ELR (cell line): Measurements from ENCODE around the gene XPC.

Experiments
- DNase-seq: peaks from one replicate; pipeline ENCODE4 v3.0.0-alpha.2; 2015; ENCODE audit warnings: low read depth

Gene XPC

DNA sequence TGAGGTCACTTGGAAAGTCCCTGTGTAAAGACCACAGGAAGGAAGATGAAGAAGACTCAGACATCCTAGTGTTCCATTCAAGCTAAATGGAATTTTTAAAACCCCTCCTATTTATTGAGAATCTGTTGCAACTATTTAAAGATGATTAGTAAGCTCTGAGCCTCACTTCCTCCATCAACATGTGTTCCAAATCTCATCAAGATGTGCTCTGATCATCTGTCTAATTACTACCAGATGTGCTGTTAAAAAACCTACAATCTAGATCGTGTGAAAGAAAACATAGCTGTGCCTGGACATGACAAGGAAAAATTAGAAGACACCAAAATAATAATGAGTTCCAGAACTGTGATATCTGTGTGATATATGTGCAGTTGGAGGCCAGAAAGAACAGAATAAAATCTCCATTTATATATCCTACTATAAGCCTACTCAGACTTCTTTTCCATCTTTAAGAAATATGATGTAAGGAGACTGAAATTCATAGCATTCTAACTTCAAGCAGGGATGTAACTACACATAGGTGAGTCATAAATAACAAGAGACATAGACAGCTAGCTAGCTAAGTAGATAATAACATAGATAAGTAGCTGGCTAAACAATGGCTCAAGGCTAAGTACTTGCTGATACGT lies 7.8 kb downstream of the XPC start:
- peak; percentile 91 for DNase-seq

DNA sequence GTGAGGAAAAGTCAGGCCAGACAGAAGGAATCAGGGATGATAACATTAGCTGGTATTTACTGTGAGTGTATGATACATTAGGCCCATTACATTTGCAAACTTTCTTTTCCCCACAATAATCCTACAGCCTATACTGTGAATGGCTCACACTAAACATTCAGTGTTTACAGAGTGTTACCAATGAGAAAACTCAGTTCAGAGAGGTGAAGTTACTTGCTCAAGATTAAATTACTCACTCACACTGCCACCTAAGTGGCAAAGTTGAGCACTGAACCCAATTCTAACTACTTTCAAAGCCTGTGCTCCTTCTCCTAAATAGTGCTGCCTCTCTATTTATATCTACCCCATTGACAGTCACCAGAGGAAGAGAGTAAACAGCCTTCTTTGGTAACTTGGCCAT lies 8.5 kb downstream of the XPC start:
- peak; percentile 44 for DNase-seq

DNA sequence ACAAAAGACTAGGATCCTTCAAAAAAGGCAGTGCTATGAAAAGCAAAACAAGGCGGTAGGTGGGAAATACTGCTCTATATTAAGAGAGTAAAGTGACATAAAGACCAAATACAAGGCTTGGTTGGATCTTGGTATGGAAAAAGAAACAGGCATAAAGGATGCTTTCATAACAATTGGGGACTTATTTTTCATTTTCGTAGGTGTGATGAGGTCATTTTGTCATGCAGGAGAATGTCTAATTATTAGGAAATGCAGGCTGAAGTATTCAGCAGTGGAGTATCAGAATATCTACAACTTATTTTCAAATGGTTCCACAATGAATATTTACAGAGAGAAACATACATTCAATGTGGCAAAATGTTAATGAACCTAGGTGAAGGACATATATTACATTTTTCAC lies 9.0 kb downstream of the XPC start:
- DNase-seq: no peak

DNA sequence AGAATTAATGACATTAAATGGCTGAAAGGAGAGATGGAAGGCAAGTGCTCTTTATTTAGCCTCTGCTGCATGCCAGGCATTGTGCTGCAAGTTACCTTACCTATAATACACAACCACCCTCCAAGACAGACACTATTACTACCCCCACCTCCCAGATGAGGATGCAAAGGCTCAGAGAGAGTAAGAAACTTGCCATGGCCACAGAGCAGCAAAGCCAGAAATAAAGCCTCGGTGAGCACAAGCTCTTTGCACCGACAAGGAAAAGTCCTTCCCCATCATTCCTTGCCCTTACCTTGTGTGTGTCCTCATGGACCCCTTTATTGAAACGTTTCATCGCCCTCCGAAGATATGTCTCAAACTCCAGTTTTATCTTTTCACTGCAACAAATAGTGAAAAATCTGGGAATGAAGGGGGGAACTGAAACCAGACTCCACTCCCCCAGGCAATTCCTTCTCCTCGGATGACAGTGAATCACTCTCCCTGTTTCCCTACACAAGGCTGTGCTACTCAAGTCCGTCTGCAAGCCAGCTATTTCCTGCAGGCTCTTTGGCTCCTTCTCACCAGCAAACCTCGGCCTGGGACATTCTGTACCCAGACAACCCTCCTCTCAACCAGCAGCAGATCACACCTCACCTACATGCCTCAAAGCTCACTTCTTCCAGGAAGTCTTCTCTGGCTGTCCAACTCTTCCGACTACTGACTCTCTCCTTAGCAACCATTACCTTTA lies 11.4 kb downstream of the XPC start:
- peak; percentile 74 for DNase-seq

DNA sequence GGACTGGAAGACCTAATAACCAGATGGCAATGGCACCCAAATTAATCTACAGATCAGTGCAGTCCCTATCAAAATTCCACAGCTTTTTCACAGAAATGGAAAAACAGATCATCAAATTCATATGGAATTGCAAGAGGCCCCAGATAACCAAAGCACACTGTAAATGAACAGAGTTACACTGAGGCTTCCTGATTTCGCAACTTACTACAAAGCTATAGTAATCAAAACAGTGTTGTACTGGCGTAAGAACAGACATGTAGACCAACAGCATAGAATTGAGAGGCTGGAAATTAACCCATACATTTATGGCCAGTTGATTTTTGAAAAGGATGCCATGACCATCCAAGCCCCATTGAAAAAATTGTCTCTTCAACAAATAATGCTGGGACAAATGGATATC lies 16.2 kb downstream of the XPC start:
- no peak for DNase-seq

DNA sequence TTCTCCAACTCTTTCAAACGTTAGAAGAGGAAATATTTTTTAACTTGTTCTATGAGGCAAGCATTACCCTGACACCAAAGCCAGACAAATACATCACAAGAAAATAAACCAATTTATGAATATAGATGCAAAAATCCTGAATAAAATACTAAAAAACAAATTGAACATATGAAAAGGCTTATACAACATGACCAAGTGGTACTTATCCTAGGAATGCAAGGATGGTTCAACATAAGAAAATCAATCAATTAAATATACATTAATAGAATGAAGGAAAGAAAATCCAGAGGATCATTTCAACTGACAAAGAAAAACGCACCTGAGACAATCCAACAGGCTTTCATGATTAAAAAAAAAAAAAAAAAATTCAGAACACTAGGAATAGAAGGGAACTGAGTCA lies 17.1 kb downstream of the XPC start:
- DNase-seq: no peak

DNA sequence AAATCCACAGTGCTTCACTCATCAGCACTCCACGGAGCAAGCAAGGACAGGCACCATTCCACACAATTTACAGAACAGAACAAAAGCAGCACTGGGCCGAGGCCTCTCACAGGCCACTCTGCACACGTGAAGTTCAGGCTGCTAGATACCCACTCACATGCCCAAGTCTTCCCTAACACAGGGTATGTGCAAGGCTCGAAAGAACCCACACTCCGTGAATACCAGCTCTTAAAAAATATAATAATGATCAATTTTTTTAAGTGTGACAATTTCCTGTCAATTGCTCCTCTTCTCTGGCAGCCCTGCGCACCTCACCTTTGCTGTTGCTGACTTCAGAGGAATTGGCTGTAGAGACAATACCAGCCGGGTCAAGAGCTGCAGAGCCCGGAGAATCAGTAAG lies 19.0 kb downstream of the XPC start:
- no peak for DNase-seq

DNA sequence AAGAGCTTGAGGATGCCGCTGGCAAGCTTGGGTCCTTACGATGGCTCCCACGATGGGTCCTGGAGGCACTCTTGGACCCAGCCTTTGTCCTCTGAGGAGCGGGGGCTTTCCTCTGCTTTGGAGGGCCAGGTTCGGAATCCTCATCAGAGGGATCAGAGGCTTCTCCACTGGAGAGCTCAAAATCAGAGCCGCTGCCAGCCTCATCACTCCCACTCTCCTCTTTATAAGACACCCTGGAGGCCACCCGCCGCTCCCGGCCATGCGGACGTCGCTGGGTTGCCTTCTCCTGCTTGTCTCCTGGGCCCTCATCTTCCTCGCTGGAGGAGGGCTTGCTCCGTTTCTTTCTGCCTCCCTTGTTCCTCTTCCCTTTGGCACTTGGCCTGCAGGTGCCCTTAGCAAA lies 20.0 kb downstream of the XPC start:
- DNase-seq: no peak

DNA sequence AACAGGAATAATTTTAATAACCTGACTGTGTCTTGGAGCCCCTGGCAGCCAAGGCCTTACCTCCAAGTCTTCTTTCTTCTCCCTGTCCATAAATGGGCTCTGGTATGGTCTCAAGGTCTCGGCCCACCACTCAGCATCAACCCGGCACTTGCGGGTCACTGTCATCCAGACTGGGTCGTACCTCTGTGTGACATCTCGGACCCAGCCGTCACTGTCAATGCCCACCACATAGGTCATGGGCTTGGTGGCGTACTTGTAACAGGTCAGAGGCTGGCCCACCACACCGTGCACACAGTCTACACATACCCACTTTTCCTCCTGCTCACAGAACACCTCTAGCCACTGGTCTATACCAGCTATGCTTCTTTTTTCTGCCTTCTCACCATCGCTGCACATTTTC lies 20.4 kb downstream of the XPC start:
- DNase-seq: no peak

DNA sequence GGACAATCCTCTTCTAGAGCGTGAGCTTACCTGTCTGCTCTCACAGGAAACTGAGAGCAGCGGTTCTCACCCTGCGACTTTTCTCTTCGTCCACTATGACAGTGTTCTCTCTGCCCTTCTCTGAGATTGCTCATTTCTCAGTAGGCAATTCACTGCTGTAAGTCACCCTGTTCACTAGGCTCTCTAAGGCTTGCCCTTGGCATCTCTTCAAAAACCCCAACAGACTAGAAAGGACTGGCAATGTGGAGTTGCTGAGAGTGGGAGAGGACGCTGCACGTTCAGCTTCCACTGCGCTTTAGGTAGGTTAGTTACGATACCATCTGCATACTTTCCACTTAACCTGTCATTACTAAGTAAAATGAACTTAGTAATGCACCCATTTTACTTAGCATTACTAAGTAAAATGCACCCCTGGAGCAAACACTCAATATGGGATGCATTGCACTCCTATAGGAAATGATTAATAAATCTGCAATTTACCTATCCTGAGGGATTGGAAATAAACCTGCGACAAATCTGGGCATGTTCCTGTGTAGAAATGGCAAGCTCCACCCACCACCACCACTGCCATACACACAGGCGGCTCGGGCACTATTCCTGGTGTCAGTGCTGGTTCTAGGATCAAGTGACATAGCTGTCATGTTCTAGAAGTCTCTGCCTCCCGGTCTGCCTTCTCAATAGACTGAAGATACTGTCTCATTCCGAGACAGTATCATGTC lies 21.4 kb downstream of the XPC start:
- no peak for DNase-seq

DNA sequence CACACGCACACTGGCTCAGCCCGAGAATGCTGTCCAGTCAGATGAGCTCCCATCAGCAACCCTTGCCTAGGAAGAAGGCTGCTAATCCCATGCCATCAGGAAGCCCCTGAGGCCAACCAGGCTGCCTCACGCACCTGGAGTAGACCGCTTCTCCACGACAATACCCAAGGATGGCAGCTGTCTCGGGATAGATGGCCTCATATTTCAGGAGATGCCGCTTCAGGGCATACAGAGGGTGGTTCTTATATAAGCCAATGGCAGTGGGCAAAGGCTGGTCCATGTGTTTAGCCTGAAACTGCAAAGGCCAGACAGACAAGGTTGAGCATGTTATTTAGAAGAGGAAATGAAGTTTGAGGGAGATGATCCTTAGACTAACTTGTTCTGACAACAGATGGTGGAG lies 22.2 kb downstream of the XPC start:
- DNase-seq: no peak

DNA sequence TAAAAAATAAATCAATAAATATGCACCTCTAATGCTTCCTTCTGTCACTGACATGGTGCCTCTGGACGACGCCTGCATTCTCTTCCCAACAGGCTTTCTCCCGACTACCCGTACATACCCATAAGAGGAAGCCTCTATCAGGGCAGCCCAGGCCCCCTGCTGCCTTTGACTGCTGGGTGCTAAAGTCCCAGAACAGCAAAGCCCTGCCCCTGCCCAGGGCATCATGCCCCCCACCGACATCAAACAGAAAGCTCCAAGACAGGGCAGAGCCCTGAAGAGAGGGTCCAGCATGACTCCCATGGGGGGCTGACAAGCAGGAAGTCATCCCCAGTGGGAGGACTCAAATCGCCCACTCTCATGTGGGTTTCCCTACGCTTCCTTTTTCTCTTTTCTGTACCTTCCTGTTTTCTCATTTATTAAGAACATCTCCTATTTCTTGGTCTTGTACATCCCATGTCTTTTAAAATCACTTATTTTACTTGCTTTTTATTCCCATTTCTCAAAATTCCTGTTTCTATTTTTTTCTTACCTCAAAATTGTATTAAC lies 23.4 kb downstream of the XPC start:
- no peak for DNase-seq

DNA sequence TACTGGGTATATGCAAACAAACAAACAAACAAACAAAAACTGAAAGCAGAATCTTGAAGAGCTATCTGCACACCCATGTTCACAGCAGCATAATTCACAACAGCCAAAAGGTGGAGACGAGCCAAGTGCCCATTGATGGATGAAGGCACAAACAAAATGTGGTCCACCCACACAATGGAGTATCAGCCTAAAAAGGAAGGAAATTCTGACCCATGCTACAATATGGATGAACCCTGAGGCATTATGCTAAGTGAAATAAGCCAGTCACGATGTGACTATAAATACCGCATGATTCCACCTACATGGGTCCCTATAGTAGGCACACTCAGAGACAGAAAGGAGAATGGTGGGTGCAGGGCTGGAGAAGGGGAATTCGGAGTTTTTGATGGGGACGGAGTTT lies 24.1 kb downstream of the XPC start:
- no peak for DNase-seq

DNA sequence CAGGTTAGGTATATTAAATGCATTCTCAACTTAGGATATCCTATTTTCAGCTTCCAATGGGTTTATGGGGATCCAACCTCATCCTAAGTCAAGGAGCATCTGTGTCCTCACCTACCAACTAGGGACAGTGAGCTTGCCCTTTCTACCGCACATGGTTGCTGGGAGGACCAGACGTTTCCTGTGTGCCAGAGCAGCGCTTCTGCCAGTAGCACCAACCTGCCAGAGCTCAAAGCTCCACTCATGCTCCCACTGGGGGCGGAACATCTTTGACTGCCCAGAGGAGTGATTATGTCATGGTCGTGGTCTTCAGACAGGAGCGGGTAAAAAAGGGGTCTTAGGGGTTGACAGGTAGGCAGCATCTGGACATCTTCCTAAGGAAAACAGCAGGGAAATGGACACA lies 24.7 kb downstream of the XPC start:
- DNase-seq: no peak

DNA sequence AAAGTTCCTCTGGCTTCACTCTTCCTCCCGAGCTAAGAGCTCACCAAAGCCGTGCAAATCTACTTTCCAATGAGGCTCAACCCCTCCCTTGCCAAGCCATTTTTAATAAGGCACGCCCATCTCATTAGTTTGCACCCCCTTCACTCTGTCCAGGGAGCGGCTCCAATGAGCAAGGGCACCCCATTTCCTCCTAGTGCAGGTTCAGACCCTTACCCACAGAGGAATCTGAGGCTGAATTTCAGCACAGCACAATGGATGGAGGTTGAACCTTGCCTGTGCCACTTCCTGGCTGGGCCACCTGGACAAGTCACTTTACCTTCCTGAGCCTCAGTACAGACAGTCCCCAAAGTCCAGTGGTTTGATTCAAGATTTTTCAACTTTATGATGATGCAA lies 25.4 kb downstream of the XPC start:
- DNase-seq: no peak

DNA sequence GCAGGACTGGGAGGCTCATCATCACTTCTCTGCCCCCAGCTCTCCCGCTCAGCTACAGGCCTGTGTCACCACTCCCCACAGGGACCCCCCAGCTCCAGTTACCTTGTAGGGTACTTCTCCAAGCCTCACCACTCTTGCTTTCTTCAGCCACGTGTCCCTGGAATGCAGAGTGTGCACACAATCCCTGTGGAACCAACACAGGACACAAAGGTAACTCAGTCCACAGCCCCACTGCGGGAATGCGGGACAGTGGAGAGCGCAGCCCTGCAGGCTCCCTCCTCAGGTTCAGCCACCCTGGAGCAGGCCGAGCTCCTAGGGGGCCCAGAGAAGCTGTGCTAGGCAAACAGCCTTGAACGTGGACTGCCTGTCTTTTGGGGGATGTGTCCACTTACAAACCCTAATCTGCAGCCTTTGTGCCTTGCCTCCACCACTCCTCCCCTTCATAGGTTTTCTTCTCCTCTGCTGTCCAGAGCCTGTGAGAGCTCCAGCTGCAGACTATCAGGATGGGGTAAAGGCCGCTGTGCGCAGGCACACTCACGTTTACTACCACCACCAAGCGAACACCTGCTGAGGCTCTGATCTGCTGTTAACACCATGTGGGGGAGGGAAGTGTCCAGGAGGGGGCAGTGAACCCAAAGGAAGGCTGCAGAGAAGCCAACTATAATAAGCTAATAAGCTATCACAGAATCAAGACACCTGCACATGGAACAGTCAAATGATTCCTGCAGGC lies 26.0 kb downstream of the XPC start:
- DNase-seq: peak; percentile 41

DNA sequence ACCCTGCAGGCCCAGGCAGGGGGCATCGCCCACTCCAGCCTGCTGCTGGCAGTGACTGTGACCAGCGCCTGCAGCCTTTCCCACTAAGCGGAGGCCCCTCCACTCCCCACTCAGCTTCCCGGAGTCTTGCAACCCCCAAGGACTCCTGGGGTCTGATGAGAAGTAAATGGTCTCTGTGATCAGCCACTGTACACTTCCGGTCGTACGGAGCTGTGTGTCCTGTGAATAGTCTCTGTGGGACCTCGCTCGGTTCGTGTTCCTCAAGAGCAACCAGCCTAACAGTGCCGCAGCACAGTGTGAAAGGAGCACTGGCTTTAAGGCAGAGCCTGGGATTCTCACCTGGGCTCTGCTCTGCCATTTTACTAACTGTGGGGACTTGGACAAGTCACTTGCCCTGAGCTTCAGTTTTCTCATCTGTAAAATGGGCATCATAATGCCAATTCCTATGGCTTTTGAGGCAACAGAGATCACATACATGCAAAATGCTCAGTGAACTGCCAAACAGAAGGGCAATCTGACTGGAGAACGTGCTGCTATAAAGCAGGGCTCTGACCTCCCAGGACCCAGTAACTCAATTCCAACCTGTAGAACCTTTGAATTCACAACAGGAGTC lies 26.8 kb downstream of the XPC start:
- no peak for DNase-seq

DNA sequence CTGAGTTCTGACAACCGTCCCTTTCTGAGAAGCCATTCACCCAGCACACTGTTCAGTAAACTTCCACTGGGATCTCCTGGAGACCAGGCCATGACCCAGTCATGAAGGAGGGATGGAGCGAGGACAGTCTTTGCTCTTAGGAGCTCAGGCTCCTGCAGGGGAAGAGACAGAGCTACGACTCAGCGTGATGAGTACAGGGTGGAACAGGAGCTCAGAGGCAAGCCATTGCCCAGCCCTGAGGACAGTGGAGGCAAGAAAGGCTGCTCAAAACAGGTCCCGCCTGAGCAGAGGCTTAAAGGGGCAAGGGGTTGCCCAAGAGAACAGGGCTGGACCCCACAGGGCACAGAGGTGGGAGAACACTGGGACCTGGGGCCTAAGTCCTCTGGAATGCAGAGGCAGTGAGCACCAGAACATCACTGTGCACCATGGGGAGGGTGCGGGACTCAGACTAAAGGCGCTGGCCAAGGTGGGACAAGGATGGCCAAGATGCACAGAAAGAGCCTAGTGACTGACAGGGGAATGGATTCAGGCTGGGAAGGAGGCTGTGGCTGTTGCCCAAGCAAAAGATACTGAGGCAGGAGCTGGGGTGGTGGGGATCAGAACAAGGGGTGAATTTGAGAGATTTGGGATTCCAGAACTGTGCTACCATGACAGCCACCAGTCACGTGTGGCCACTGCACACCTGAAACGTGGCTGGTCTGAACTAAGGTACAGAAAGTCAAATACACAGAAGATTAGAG lies 27.7 kb downstream of the XPC start:
- DNase-seq: peak; percentile 44

DNA sequence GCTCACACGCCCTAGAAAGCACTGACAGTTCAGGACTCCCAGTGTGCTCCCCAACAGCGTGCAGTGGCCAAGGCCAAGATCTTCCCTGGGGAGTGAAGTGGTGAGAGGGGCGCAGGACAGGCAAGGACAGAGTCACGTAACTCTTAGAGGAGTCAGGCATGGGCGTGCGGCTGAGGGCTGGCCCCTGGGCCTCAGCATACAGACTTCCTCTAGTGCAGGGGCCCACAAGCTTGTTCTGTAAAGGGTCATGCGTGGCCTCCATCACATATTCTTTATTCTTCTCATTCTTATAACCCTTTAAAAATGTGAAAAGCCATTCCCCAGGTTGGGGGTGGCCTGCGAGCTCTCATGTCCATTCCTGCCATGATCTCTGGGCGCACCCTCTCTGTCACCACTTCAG lies 28.3 kb downstream of the XPC start:
- DNase-seq: no peak

DNA sequence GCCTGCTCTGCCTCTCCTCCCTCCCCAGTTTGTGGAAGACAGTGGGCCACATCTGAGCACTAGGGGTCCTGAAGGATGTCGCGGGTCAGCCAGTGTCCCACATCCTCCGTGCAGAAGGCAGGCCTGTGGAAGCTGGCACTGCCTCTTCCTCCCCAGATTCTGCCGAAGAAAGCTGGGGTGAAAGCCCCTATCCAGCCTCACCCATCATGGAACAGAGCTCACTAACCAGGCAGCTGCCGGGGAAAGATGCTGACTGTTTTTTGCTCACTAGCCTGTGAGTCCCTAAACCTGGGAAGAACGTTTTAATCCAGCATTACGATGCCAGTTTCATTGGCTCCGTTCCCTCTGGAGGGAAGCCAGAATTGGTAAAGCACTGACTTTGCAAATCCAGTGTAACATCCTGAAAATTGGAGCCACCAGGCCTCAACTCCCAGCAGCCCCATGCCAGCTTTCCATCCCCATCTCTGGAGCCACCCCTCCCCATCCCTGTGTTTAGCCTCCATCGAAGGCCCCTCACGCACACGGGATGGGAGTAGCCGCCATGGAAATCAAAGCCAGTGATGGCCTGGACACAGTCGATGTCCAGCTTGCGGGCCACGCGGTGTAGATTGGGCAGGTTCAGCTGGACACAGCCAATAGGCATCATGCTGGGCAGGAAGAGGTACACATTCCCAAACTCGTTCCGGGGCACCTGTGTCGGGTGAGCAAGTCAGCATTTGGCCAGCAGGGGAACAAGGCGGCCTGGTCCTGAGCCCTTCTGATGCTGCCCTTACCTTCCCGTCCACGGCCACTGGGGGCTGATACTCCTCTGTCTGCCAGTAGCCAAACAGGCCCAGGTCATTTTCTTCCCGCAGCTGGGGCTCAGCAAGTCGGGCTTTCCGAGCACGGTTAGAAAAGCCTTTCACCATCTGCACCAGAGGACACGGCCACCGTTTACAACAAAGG lies 30.1 kb downstream of the XPC start:
- DNase-seq: no peak
